ENCODE data around the gene CES1. TPM values are rescaled to one million over a fixed set of nuclear protein-coding genes. Genes with fewer than 3 reads are reported as not detected.
"Not testable (repeated sequence)": the region's sequence is repeated elsewhere in the genome, so short reads cannot be mapped to it uniquely, and the experiment has no call there.

The CES1 gene
- total and polyA plus RNA-seq, 4 donors: 61.8 to 598 (median 166) TPM

DNA sequence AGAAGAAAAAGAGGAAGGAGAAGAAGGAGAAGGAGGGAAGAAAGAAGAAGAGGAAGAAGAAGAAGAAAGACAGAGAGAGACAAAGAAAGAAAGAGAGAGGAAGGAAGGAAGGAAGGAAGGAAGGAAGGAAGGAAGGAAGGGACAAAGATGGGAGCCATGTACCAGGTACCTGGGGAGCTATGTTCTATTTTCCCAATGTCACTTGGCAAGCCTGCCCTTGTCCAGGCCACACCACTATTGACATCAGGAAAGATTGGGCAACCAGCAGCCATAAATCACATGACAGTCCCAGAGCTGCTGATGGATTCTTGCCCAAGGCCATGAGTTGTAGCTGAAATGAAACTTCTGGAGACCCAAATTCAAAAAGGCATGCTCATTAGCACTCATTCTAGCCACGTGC, 2.7 kb upstream of the CES1 start:
- Histone ChIP-seq H3K27ac (ENCODE audit: low read depth in 1 of 2, low read length in 1 of 2) (no peak overlapping the region), H3K9ac (ENCODE audit: insufficient read depth in 1 of 2, low read length in 2 of 2) (no peak overlapping the region), H3K36me3 (ENCODE audit: control insufficient read depth in 4 of 4, insufficient read depth in 4 of 4, low read length in 4 of 4) (peaks cover 0 to 2% (median 0%) of the 10 kb centered on the region in 4 donors), H3K4me1 (ENCODE audit: control insufficient read depth in 5 of 5, insufficient read depth in 5 of 5, low read length in 5 of 5) (peaks cover 0 to 48% (median 11%) of the 10 kb centered on the region in 5 donors), H3K4me3 (no peak overlapping the region), H3K27me3 (ENCODE audit: control insufficient read depth in 3 of 3, insufficient read depth in 3 of 3, low read length in 2 of 3) (no peaks in the 10 kb centered on the region), H3K9me3 (ENCODE audit: control insufficient read depth in 4 of 4, insufficient read depth in 3 of 4, low read length in 3 of 4) (peaks cover 0 to 2% (median 0%) of the 10 kb centered on the region in 4 donors)
- TF ChIP-seq, protein P1, sequence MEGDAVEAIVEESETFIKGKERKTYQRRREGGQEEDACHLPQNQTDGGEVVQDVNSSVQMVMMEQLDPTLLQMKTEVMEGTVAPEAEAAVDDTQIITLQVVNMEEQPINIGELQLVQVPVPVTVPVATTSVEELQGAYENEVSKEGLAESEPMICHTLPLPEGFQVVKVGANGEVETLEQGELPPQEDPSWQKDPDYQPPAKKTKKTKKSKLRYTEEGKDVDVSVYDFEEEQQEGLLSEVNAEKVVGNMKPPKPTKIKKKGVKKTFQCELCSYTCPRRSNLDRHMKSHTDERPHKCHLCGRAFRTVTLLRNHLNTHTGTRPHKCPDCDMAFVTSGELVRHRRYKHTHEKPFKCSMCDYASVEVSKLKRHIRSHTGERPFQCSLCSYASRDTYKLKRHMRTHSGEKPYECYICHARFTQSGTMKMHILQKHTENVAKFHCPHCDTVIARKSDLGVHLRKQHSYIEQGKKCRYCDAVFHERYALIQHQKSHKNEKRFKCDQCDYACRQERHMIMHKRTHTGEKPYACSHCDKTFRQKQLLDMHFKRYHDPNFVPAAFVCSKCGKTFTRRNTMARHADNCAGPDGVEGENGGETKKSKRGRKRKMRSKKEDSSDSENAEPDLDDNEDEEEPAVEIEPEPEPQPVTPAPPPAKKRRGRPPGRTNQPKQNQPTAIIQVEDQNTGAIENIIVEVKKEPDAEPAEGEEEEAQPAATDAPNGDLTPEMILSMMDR (IDR thresholded peaks at IDR 0.05; ENCODE audit: control extremely low read depth, extremely low read depth): no peak
- DNase-seq: peak; percentile 69 to 91 (median 86)
- no peak for ATAC-seq (ENCODE audit: insufficient read depth, low FRiP score)
- 21 to 32% methylated on average over 1 of the region's 1 CpG for WGBS, 2 donors

DNA sequence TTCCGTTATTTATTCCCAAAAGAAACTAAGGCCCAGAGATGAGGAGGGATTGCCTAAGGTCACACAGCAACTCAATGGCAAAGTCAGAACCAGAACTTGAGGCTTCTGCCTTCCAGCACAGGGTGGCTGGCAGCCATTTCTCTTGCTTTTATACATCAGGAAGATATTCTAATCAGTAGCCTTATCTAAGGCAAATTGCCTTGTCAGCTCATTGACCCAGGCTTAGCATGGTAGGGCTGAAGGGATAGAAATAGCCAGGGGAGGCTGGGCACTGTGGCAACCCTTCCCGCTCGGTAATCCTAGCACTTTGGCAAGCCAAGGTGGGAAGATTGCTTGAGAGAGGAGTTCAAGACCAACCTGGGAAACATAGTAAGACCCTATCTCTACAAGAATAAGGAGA, 2.3 kb upstream of the CES1 start:
- not testable (repeated sequence) for H3K27ac ChIP-seq (ENCODE audit: low read depth in 1 of 2, low read length in 1 of 2); DNase-seq; H3K4me3 ChIP-seq; H3K9me3 ChIP-seq (ENCODE audit: control insufficient read depth in 4 of 4, insufficient read depth in 3 of 4, low read length in 3 of 4); ATAC-seq (ENCODE audit: insufficient read depth, low FRiP score); H3K9ac ChIP-seq (ENCODE audit: insufficient read depth in 1 of 2, low read length in 2 of 2); H3K27me3 ChIP-seq (ENCODE audit: control insufficient read depth in 3 of 3, insufficient read depth in 3 of 3, low read length in 2 of 3); H3K36me3 ChIP-seq (ENCODE audit: control insufficient read depth in 4 of 4, insufficient read depth in 4 of 4, low read length in 4 of 4)
- H3K4me1 ChIP-seq (ENCODE audit: control insufficient read depth in 5 of 5, insufficient read depth in 5 of 5, low read length in 5 of 5): peaks cover 0 to 48% (median 11%) of the 10 kb centered on the region in 5 donors
- 80 to 86% methylated on average over 3 of the region's 3 CpGs for WGBS, 2 donors

DNA sequence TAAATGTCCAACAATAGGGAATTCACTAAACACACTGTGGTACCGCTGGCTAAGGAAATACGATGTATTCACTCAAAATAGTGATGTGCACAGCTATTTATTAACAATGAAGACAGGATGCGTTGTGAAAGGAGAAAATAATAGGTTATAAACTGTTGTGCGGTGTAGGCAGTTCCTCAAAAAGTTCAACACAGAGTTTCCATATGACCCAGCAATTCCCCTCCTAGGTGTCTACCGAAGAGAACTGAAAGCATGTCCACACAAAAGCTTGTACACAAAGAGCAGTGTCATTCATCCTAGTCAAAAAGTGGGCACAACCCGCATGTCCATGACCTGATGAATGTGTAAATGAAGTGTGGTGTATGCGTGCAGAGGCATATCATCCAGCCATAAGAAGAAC, 1.2 kb upstream of the CES1 start:
- DNase-seq (peak in 1 of 3 donors; percentile 27), ATAC-seq (ENCODE audit: insufficient read depth, low FRiP score) (no peak)
- Histone ChIP-seq H3K27me3 (ENCODE audit: control insufficient read depth in 3 of 3, insufficient read depth in 3 of 3, low read length in 2 of 3) (no peaks in the 10 kb centered on the region), H3K4me1 (ENCODE audit: control insufficient read depth in 5 of 5, insufficient read depth in 5 of 5, low read length in 5 of 5) (peaks cover 0 to 48% (median 11%) of the 10 kb centered on the region in 5 donors), H3K4me3 (no peak overlapping the region), H3K9me3 (ENCODE audit: control insufficient read depth in 4 of 4, insufficient read depth in 3 of 4, low read length in 3 of 4) (peaks cover 0 to 2% (median 0%) of the 10 kb centered on the region in 4 donors), H3K9ac (ENCODE audit: insufficient read depth in 1 of 2, low read length in 2 of 2) (no peak overlapping the region), H3K36me3 (ENCODE audit: control insufficient read depth in 4 of 4, insufficient read depth in 4 of 4, low read length in 4 of 4) (peaks cover 0 to 4% (median 0%) of the 10 kb centered on the region in 4 donors), H3K27ac (ENCODE audit: low read depth in 1 of 2, low read length in 1 of 2) (no peak overlapping the region)
- 60 to 66% methylated on average over 7 of the region's 7 CpGs for WGBS, 2 donors
- TF ChIP-seq, protein P1 (IDR thresholded peaks at IDR 0.05; ENCODE audit: control extremely low read depth, extremely low read depth): no peak

DNA sequence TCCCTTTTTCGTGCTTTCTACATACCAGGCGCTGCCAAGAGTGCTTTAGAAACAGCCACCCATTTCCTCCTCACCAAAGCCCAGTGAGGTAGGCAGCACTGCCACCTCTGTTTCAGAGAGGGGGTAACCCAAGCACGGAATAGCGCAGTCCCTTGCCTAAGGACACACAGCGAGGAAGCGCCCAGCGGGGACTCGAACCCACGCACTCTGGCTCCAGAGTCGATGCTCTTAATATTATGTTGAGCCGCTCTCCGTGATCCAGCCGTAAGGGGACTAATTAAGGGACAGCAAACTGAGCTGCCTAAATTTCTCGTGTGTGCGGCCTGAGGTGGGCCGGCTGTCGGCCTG, 497 bp downstream of the CES1 start:
- H3K4me3 ChIP-seq: peak overlapping the region; percentile 22
- TF ChIP-seq, protein P1 (IDR thresholded peaks at IDR 0.05; ENCODE audit: control extremely low read depth, extremely low read depth): no peak
- ATAC-seq (ENCODE audit: insufficient read depth, low FRiP score) (no peak), DNase-seq (peak in 1 of 3 donors; percentile 63)
- WGBS, 2 donors: 70 to 89% methylated on average over 17 of the region's 17 CpGs
- peaks cover 0 to 48% (median 11%) of the 10 kb centered on the region in 5 donors for H3K4me1 ChIP-seq (ENCODE audit: control insufficient read depth in 5 of 5, insufficient read depth in 5 of 5, low read length in 5 of 5)
- H3K27ac ChIP-seq (ENCODE audit: low read depth in 1 of 2, low read length in 1 of 2): peak overlapping the region in 1 of 2 donors; percentile 29
- H3K9me3 ChIP-seq (ENCODE audit: control insufficient read depth in 4 of 4, insufficient read depth in 3 of 4, low read length in 3 of 4): peaks cover 0 to 2% (median 0%) of the 10 kb centered on the region in 4 donors
- peak overlapping the region in 1 of 2 donors; percentile 79 for H3K9ac ChIP-seq (ENCODE audit: insufficient read depth in 1 of 2, low read length in 2 of 2)
- peaks cover 0 to 8% (median 5%) of the 10 kb centered on the region in 4 donors for H3K36me3 ChIP-seq (ENCODE audit: control insufficient read depth in 4 of 4, insufficient read depth in 4 of 4, low read length in 4 of 4)
- no peaks in the 10 kb centered on the region for H3K27me3 ChIP-seq (ENCODE audit: control insufficient read depth in 3 of 3, insufficient read depth in 3 of 3, low read length in 2 of 3)

All from lung (tissue), 12 donors.